Measurements from ENCODE around the gene PIK3R6.
A peak's percentile ranks its signal among the peaks of the same experiment; 100 is the strongest.
"Not testable (repeated sequence)": the region's sequence is repeated elsewhere in the genome, so short reads cannot be mapped to it uniquely, and the experiment has no call there.

PIK3R6 gene

GRCh38 chr17:8859804-8860430, 7.6 kb downstream of the PIK3R6 start:
- H3K4me3 ChIP-seq (ENCODE audit: low read depth, low read length) = peak overlapping the region; percentile 46
- DNase-seq (ENCODE audit: low read depth) = no peak
- TF ChIP-seq CTCF (IDR thresholded peaks at IDR 0.05; ENCODE audit: insufficient read depth, low read depth, low read length, missing control alignments) = no peak

DNA sequence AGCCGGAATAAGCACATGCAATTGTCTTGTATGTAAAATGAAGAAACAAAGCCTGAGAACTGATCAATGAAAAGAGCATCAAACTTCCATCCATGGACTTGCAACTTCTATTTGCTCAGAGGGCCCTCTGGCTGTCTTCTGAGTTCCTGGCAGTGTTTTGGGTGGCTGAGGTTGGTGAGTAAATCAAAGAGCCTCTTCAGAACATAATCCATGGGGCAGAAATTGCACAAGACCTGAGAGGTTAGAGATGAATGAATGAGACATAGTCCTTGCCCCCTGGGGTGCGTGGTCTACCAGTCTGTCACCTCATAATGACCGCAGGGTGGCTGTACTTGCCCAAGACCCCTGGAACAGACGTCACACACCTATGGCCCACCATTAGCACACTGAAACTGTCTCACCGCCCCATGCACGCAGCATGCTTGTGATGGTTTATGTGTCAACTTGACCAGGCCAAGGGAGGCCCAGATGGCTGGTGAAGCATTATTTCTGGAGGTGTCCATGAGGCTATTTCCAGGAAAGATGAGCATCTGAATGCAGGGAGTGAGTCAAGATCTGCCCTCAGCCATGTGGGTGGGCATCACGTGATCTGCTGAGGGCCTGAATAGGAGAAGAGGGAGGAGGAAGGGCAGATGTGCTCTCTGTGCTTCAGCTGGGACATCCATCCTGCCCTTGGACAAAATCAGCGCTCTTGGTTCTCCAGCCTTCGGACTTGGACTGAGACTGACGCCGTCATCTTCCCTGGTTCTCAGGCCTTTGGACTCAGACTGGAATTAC, 8.3 kb downstream of the PIK3R6 start:
- peak; percentile 77 for DNase-seq (ENCODE audit: low read depth)
- peak; percentile 7 for TF ChIP-seq CTCF (IDR thresholded peaks at IDR 0.05; ENCODE audit: insufficient read depth, low read depth, low read length, missing control alignments)
- H3K4me3 ChIP-seq (ENCODE audit: low read depth, low read length) = peak overlapping the region; percentile 46

GRCh38 chr17:8857919-8858318, 9.6 kb downstream of the PIK3R6 start:
- no peak for TF ChIP-seq CTCF (IDR thresholded peaks at IDR 0.05; ENCODE audit: insufficient read depth, low read depth, low read length, missing control alignments)
- DNase-seq (ENCODE audit: low read depth) = peak; percentile 96
- H3K4me3 ChIP-seq (ENCODE audit: low read depth, low read length) = peak overlapping the region; percentile 46

DNA sequence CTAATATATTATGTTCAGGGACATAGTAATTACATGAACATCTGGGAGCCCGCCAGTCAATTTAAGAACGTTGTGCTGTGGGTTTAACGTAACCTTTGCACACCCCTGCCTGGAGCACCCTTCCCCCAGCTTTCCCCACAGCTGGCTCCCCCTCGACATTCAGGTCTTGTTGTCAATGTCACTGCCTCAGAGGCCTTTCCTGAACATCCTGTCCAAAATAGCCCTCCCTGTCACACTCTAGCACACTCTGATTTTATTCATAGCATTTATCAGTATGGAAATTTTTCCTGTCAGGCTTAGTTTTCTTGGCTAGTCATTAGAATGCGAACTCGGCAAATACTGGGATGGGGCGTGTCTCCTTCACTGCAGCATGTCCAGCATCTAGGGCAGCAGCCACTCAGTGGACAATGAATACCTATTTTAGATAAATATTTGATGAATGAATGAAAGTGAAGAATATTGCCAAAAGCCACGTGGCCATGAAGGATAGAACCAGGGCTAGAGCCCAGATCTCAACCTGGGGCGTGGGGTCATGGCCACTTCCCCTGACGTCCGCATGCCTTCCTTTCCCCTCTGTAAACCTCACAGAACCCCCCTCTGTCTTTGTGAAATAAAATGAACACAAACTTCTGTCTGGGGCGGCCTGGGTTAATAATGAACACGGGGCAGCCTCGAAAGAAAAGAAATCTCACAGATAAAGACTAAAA, 10.5 kb downstream of the PIK3R6 start:
- DNase-seq (ENCODE audit: low read depth) = peak; percentile 75
- TF ChIP-seq CTCF (IDR thresholded peaks at IDR 0.05; ENCODE audit: insufficient read depth, low read depth, low read length, missing control alignments) = no peak
- peak overlapping the region; percentile 46 for H3K4me3 ChIP-seq (ENCODE audit: low read depth, low read length)

DNA sequence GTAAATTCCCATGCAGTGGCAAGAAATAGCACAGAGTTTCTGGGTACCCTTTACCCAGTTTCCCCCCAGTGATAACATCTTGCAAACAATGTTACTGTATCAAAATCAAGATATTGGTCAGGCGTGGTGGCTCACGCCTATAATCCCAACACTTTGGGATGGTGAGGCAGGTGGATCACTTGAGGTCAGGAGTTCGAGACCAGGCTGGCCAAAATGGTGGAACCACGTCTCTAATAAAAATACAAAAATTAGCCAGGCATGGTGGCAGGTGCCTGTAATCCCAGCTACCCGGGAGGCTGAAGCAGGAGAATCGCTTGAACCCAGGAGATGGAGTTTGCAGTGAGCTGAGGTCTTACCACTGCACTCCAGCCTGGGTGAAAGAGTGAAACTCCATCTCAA, 11.3 kb downstream of the PIK3R6 start:
- peak overlapping the region; percentile 46 for H3K4me3 ChIP-seq (ENCODE audit: low read depth, low read length)
- DNase-seq (ENCODE audit: low read depth) = not testable (repeated sequence)

GRCh38 chr17:8855477-8856204, 11.8 kb downstream of the PIK3R6 start:
- DNase-seq (ENCODE audit: low read depth) = peak; percentile 93
- peak overlapping the region; percentile 46 for H3K4me3 ChIP-seq (ENCODE audit: low read depth, low read length)
- TF ChIP-seq CTCF (IDR thresholded peaks at IDR 0.05; ENCODE audit: insufficient read depth, low read depth, low read length, missing control alignments) = no peak

GRCh38 chr17:8851600-8851999, 15.9 kb downstream of the PIK3R6 start:
- DNase-seq (ENCODE audit: low read depth) = peak; percentile 58
- TF ChIP-seq CTCF (IDR thresholded peaks at IDR 0.05; ENCODE audit: insufficient read depth, low read depth, low read length, missing control alignments) = no peak
- no peak overlapping the region for H3K4me3 ChIP-seq (ENCODE audit: low read depth, low read length)

Data from GM12865 (cell line).